Liver (tissue), 9 donors: ENCODE measurements around the gene SLC9B1. TPM values are rescaled to one million over a fixed set of nuclear protein-coding genes. Genes with fewer than 3 reads are reported as not detected.
"Not testable (repeated sequence)": the region's sequence is repeated elsewhere in the genome, so short reads cannot be mapped to it uniquely, and the experiment has no call there.

ENCODE experiments used
- DNase-seq: peaks from one replicate; pipeline ENCODE4 v3.0.0-alpha.2; 2017; ENCODE audit warnings: low spot score
- H3K27ac ChIP-seq, 2 donors: one replicate each; pipeline ENCODE4 v1.7.0; 2013; ENCODE audit warnings: inconsistent platforms in 2 of 2, low read length in 2 of 2, control low read depth in 1 of 2, low read depth in 1 of 2, mild to moderate bottlenecking in 1 of 2
- H3K27me3 ChIP-seq, 4 donors: one replicate each; pipeline versions ENCODE4 v1.6.1 to v1.7.0; 2013; ENCODE audit warnings: low read length in 3 of 4, inconsistent platforms in 1 of 4, mild to moderate bottlenecking in 1 of 4, moderate library complexity in 1 of 4; ENCODE audit not compliant: control insufficient read depth in 4 of 4, insufficient read depth in 4 of 4
- H3K36me3 ChIP-seq, 4 donors: one replicate each; pipeline versions ENCODE4 v1.6.1 to v1.7.0; 2013; ENCODE audit warnings: low read length in 3 of 4, mild to moderate bottlenecking in 3 of 4, low read depth in 1 of 4, moderate library complexity in 1 of 4; ENCODE audit not compliant: control insufficient read depth in 4 of 4, insufficient read depth in 3 of 4
- H3K4me1 ChIP-seq, 4 donors: one replicate each; pipeline versions ENCODE4 v1.6.1 to v1.7.0; 2013; ENCODE audit warnings: low read length in 3 of 4, mild to moderate bottlenecking in 3 of 4, moderate library complexity in 1 of 4; ENCODE audit not compliant: control insufficient read depth in 4 of 4, insufficient read depth in 4 of 4
- H3K4me3 ChIP-seq, 3 donors: one replicate each; pipeline versions ENCODE4 v1.6.1 to v1.7.0; 2013; ENCODE audit warnings: low read length in 3 of 3, control low read depth in 1 of 3, low read depth in 1 of 3, mild to moderate bottlenecking in 1 of 3
- H3K9ac ChIP-seq, 2 donors: one replicate each; pipeline ENCODE4 v1.7.0; 2013; ENCODE audit warnings: low read length in 2 of 2, mild to moderate bottlenecking in 2 of 2, moderate library complexity in 2 of 2, control low read depth in 1 of 2, low read depth in 1 of 2
- H3K9me3 ChIP-seq, 4 donors: one replicate each; pipeline versions ENCODE4 v1.6.1 to v1.7.0; 2013; ENCODE audit warnings: low read length in 3 of 4; ENCODE audit not compliant: control insufficient read depth in 4 of 4
- ATF3 ChIP-seq: IDR thresholded peaks from 2 replicates; pipeline ENCODE4 v1.6.1; 2016; ENCODE audit warnings: antibody characterized with exemption
- CTCF ChIP-seq: fragments of 150-350 bp; IDR thresholded peaks from 2 replicates; pipeline ENCODE4 v1.5.1; 2017; ENCODE audit warnings: improper control_type of control experiment, low read depth, low read length; ENCODE audit not compliant: missing input control
- EGR1 ChIP-seq, 2 donors: IDR thresholded peaks; 2 replicates each; pipeline ENCODE4 v1.6.1; 2016 to 2018; ENCODE audit warnings: antibody characterized with exemption in 2 of 2, low read depth in 2 of 2
- FOXA1 ChIP-seq: IDR thresholded peaks from 2 replicates; pipeline ENCODE4 v1.6.1; 2016; ENCODE audit warnings: antibody characterized with exemption
- FOXA2 ChIP-seq: IDR thresholded peaks from 2 replicates; pipeline ENCODE4 v1.6.1; 2016; ENCODE audit warnings: antibody characterized with exemption
- GABPA ChIP-seq, 2 donors: IDR thresholded peaks in 1 of 2; conservative IDR thresholded peaks in 1 of 2; 2 replicates each; pipeline ENCODE4 v1.6.1; 2016; ENCODE audit warnings: antibody characterized with exemption in 2 of 2, mild to moderate bottlenecking in 1 of 2, moderate library complexity in 1 of 2
- HNF4A ChIP-seq, 2 donors: conservative IDR thresholded peaks; 2 replicates each; pipeline ENCODE4 v1.6.1; 2016; ENCODE audit warnings: antibody characterized with exemption in 2 of 2, mild to moderate bottlenecking in 2 of 2
- HNF4G ChIP-seq: IDR thresholded peaks from 2 replicates; pipeline ENCODE4 v1.6.1; 2016; ENCODE audit warnings: antibody characterized with exemption
- JUND ChIP-seq, 2 donors: IDR thresholded peaks; 2 replicates each; pipeline ENCODE4 v1.6.1; 2016; ENCODE audit warnings: antibody characterized with exemption in 2 of 2
- NR2F2 ChIP-seq: IDR thresholded peaks from 2 replicates; pipeline ENCODE4 v1.6.1; 2016; ENCODE audit warnings: antibody characterized with exemption
- RAD21 ChIP-seq, 2 donors: IDR thresholded peaks; 2 replicates each; pipeline ENCODE4 v1.6.1; 2016; ENCODE audit warnings: antibody characterized with exemption in 2 of 2, mild to moderate bottlenecking in 2 of 2
- REST ChIP-seq: IDR thresholded peaks from 2 replicates; pipeline ENCODE4 v1.6.1; 2016; ENCODE audit warnings: antibody characterized with exemption, mild to moderate bottlenecking
- RXRA ChIP-seq, 2 donors: IDR thresholded peaks; 2 replicates each; pipeline ENCODE4 v1.6.1; 2017 to 2018; ENCODE audit warnings: antibody characterized with exemption in 2 of 2, mild to moderate bottlenecking in 1 of 2
- SP1 ChIP-seq: IDR thresholded peaks from 2 replicates; pipeline ENCODE4 v1.6.1; 2018; ENCODE audit warnings: antibody characterized with exemption, mild to moderate bottlenecking
- TAF1 ChIP-seq: conservative IDR thresholded peaks from 2 replicates; pipeline ENCODE4 v1.6.1; 2016; ENCODE audit warnings: antibody characterized with exemption, mild to moderate bottlenecking
- YY1 ChIP-seq: IDR thresholded peaks from 2 replicates; pipeline ENCODE4 v1.6.1; 2016; ENCODE audit warnings: antibody characterized with exemption, mild to moderate bottlenecking
- WGBS: extraction: QIAGEN DNeasy Blood & Tissue Kit; methylation state at CpG from one replicate; pipeline ENCODE4 v1.1.7; 2013; 5-methylcytosine and 5-hydroxymethylcytosine counted together
- polyA plus RNA-seq, 2 donors: library from polyadenylated mRNA; stranded (reverse) in 1 of 2; unstranded in 1 of 2; fragments of 200-250 nt in 1 of 2; fragments of >200 nt in 1 of 2; fragmentation: Nextera tagmentation in 1 of 2; extraction: Ambion mirVana in 1 of 2; gene quantifications; one replicate each; pipeline versions ENCODE4 v1.2.1 to v1.2.3, GENCODE V29; 2013 to 2015
- total RNA-seq, 2 donors: library from RNA; depleted of rRNA; stranded (reverse); fragments of >200 nt; gene quantifications; one replicate each; pipeline ENCODE4 v1.2.3, GENCODE V29; 2014
- TF ChIP-seq, protein P1 (sequence below): IDR thresholded peaks from 2 replicates; pipeline ENCODE4 v1.6.1; 2016; ENCODE audit warnings: antibody characterized with exemption
- TF ChIP-seq, protein P2 (sequence below): IDR thresholded peaks from 2 replicates; pipeline ENCODE4 v1.6.1; 2016; ENCODE audit warnings: antibody characterized with exemption
- donor health status: healthy.
- donor health status: healthy.
- donor health status: healthy.
- donor health status: healthy.
- donor health status: healthy.

SLC9B1 gene
- total and polyA plus RNA-seq, 4 donors: 0.19 to 0.51 (median 0.50) TPM; not detected in 1

- Histone ChIP-seq H3K4me3 (no peak overlapping the region), H3K36me3 (no peaks in the 10 kb centered on the region), H3K27me3 (no peaks in the 10 kb centered on the region), H3K27ac (no peak overlapping the region), H3K4me1 (no peaks in the 10 kb centered on the region), H3K9ac (no peak overlapping the region), H3K9me3 (no peaks in the 10 kb centered on the region)
- TF ChIP-seq SP1 (no peak), ATF3 (no peak), RAD21 (IDR thresholded peaks at IDR 0.05) (no peak), RXRA (IDR thresholded peaks at IDR 0.05) (no peak), TAF1 (no peak), REST (no peak), NR2F2 (no peak), HNF4A (conservative IDR thresholded peaks at IDR 0.05) (no peak), GABPA (IDR thresholded peaks at IDR 0.05 in 1 of 2, conservative IDR thresholded peaks at IDR 0.05 in 1 of 2) (no peak), FOXA2 (no peak), EGR1 (IDR thresholded peaks at IDR 0.05; ENCODE audit: low read depth in 2 of 2) (no peak), CTCF (no peak), JUND (IDR thresholded peaks at IDR 0.05) (no peak), HNF4G (no peak), YY1 (no peak), FOXA1 (no peak)
- TF ChIP-seq, protein P1, sequence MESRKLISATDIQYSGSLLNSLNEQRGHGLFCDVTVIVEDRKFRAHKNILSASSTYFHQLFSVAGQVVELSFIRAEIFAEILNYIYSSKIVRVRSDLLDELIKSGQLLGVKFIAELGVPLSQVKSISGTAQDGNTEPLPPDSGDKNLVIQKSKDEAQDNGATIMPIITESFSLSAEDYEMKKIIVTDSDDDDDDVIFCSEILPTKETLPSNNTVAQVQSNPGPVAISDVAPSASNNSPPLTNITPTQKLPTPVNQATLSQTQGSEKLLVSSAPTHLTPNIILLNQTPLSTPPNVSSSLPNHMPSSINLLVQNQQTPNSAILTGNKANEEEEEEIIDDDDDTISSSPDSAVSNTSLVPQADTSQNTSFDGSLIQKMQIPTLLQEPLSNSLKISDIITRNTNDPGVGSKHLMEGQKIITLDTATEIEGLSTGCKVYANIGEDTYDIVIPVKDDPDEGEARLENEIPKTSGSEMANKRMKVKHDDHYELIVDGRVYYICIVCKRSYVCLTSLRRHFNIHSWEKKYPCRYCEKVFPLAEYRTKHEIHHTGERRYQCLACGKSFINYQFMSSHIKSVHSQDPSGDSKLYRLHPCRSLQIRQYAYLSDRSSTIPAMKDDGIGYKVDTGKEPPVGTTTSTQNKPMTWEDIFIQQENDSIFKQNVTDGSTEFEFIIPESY: no peak
- TF ChIP-seq, protein P2, sequence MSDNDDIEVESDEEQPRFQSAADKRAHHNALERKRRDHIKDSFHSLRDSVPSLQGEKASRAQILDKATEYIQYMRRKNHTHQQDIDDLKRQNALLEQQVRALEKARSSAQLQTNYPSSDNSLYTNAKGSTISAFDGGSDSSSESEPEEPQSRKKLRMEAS: no peak
- 91% methylated on average over 1 of the region's 1 CpG for WGBS
- DNase-seq: no peak
Measured at GRCh38 chr4:102994803-102995202, 24.7 kb downstream of the SLC9B1 start.

- not testable (repeated sequence) for H3K9me3 ChIP-seq
Measured at GRCh38 chr4:102993985-102994384, 25.5 kb downstream of the SLC9B1 start.

More at GRCh38 chr4:102993985-102994384, 25.5 kb downstream of the SLC9B1 start:
- H3K4me1 ChIP-seq, H3K36me3 ChIP-seq, DNase-seq, H3K27ac ChIP-seq, H3K9ac ChIP-seq, H3K27me3 ChIP-seq, H3K4me3 ChIP-seq: not testable (repeated sequence)
